Nephron (organoid): ENCODE measurements around the gene MPHOSPH9.

Source experiments
- H3K27ac Mint-ChIP-seq, 3 experiments: 2 replicates each; pipeline ENCODE4 v1.8.0; 2020; ENCODE audit warnings: mixed read lengths in 3 of 3, mild to moderate bottlenecking in 2 of 3, moderate library complexity in 1 of 3
- H3K27me3 Mint-ChIP-seq: 2 replicates; pipeline ENCODE4 v1.8.0; 2021; ENCODE audit warnings: low read depth, mild to moderate bottlenecking, moderate library complexity, mixed read lengths
- H3K36me3 Mint-ChIP-seq: 2 replicates; pipeline ENCODE4 v1.8.0; 2020; ENCODE audit warnings: low read depth, mixed read lengths
- H3K4me1 Mint-ChIP-seq: 2 replicates; pipeline ENCODE4 v1.8.0; 2020; ENCODE audit warnings: mixed read lengths
- H3K4me3 Mint-ChIP-seq, 3 experiments: 2 replicates each; pipeline ENCODE4 v1.8.0; 2020; ENCODE audit warnings: mild to moderate bottlenecking in 3 of 3, mixed read lengths in 3 of 3, moderate library complexity in 2 of 3
- H3K9me3 Mint-ChIP-seq: 2 replicates; pipeline ENCODE4 v1.8.0; 2020; ENCODE audit warnings: mixed read lengths
- TF ChIP-seq, protein P1 (sequence below), 3 experiments: fragments of 200-600 bp; sonication (generic); IDR thresholded peaks; one replicate each; pipeline ENCODE4 v1.5.0; 2021; ENCODE audit warnings: antibody characterized with exemption in 3 of 3; ENCODE audit not compliant: unreplicated experiment in 3 of 3

MPHOSPH9 gene

GRCh38 chr12:123164222-123164621 lies 68.7 kb downstream of the MPHOSPH9 start:
- TF ChIP-seq, protein P1, sequence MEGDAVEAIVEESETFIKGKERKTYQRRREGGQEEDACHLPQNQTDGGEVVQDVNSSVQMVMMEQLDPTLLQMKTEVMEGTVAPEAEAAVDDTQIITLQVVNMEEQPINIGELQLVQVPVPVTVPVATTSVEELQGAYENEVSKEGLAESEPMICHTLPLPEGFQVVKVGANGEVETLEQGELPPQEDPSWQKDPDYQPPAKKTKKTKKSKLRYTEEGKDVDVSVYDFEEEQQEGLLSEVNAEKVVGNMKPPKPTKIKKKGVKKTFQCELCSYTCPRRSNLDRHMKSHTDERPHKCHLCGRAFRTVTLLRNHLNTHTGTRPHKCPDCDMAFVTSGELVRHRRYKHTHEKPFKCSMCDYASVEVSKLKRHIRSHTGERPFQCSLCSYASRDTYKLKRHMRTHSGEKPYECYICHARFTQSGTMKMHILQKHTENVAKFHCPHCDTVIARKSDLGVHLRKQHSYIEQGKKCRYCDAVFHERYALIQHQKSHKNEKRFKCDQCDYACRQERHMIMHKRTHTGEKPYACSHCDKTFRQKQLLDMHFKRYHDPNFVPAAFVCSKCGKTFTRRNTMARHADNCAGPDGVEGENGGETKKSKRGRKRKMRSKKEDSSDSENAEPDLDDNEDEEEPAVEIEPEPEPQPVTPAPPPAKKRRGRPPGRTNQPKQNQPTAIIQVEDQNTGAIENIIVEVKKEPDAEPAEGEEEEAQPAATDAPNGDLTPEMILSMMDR (IDR thresholded peaks at IDR 0.05; ENCODE audit: unreplicated experiment in 3 of 3): no peak
- Mint-ChIP-seq H3K27ac (peak overlapping the region; percentile 80 to 83 (median 80)), H3K9me3 (no peaks in the 10 kb centered on the region), H3K4me3 (peak overlapping the region in 1 of 3 experiments; percentile 11), H3K27me3 (no peaks in the 10 kb centered on the region), H3K4me1 (no peaks in the 10 kb centered on the region), H3K36me3 (peaks cover 51% of the 10 kb centered on the region)

GRCh38 chr12:123163227-123163626 lies 69.7 kb downstream of the MPHOSPH9 start:
- Mint-ChIP-seq H3K27ac (peak overlapping the region; percentile 66 to 80 (median 80)), H3K4me1 (no peaks in the 10 kb centered on the region), H3K27me3 (no peaks in the 10 kb centered on the region), H3K4me3 (peak overlapping the region in 1 of 3 experiments; percentile 43), H3K9me3 (no peaks in the 10 kb centered on the region), H3K36me3 (peaks cover 47% of the 10 kb centered on the region)
- TF ChIP-seq, protein P1 (IDR thresholded peaks at IDR 0.05; ENCODE audit: unreplicated experiment in 3 of 3): no peak

DNA sequence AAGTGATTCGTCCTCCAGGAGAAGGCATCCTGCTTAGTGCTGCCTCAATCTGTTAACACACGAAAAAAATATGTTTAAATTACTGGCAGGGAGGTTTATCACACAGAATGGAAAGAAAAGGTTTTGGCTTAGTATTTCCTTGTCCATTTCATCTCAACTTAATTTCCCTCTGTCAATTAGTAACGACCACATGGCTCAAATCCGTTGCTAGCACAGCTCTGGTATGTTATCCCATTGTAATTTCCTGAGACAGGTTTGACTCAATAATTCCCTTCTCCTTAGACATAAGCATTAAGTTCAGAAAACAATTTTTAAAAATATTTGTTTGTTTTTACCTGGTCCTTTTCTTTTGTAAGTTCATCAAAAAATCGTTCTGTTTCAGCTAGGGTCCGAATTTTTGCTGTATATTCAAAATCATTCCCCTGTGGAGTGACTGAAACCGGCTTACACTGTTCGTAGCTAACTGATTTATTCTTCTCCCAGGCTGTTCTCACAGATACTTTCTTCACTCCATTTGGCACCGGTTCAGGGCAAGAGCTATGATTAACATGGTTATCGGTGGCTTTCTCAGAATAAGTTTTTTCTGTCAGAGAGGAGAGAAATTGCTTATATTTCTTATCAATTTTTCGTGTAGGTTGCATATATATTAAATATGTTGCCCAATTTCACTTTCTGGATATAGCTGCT lies 72.0 kb downstream of the MPHOSPH9 start:
- H3K36me3 Mint-ChIP-seq: peaks cover 35% of the 10 kb centered on the region
- H3K4me1 Mint-ChIP-seq: no peaks in the 10 kb centered on the region
- peak overlapping the region; percentile 93 to 95 (median 94) for H3K27ac Mint-ChIP-seq
- H3K4me3 Mint-ChIP-seq: peak overlapping the region in 1 of 3 experiments; percentile 34
- TF ChIP-seq, protein P1 (IDR thresholded peaks at IDR 0.05; ENCODE audit: unreplicated experiment in 3 of 3): no peak
- no peaks in the 10 kb centered on the region for H3K9me3 Mint-ChIP-seq
- no peaks in the 10 kb centered on the region for H3K27me3 Mint-ChIP-seq

DNA sequence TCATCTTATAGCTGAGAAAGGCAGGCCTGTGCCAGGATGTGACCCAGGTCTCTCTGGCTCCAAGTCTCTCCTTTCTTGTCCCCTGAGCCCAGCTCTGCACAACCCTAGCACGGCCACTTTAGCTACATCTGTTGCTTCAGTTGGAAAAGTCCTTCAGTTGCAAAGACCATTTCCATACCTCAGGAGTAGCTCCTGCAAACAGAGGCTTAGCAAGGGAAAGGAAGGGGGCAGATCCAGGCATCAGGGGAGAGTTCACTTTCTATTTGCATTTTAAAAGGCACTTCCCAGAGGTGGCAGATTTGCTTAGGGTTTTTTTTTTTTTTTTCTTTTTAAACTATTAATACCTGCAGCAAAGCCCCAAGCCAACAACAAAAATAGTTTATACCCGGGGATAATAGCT lies 79.0 kb downstream of the MPHOSPH9 start:
- Mint-ChIP-seq H3K4me1 (peaks cover 14% of the 10 kb centered on the region), H3K27ac (peak overlapping the region in 1 of 3 experiments; percentile 75), H3K36me3 (peaks cover 3% of the 10 kb centered on the region), H3K4me3 (peak overlapping the region in 2 of 3 experiments; percentile 18 to 23), H3K27me3 (peaks cover 13% of the 10 kb centered on the region), H3K9me3 (no peaks in the 10 kb centered on the region)
- TF ChIP-seq, protein P1 (IDR thresholded peaks at IDR 0.05; ENCODE audit: unreplicated experiment in 3 of 3): no peak

GRCh38 chr12:123152833-123153232 lies 80.1 kb downstream of the MPHOSPH9 start:
- no peak overlapping the region for H3K27ac Mint-ChIP-seq
- no peaks in the 10 kb centered on the region for H3K9me3 Mint-ChIP-seq
- peaks cover 23% of the 10 kb centered on the region for H3K27me3 Mint-ChIP-seq
- peaks cover 14% of the 10 kb centered on the region for H3K4me1 Mint-ChIP-seq
- peak overlapping the region in 1 of 3 experiments; percentile 91 for H3K4me3 Mint-ChIP-seq
- H3K36me3 Mint-ChIP-seq: peaks cover 3% of the 10 kb centered on the region
- TF ChIP-seq, protein P1 (IDR thresholded peaks at IDR 0.05; ENCODE audit: unreplicated experiment in 3 of 3): no peak
